HEK293 (cell line): ENCODE results near the gene CADM1.

Experiments used
- CTCF ChIP-seq: fragments of 450-650 bp; formaldehyde crosslinking; IDR thresholded peaks from 2 replicates; pipeline ENCODE4 v1.5.1; 2016; ENCODE audit warnings: missing biosample characterization, missing genetic modification characterization
- HOXC10 ChIP-seq: sonication (generic); formaldehyde crosslinking; IDR thresholded peaks from 2 replicates; pipeline ENCODE4 v1.8.1; 2023; ENCODE audit warnings: mild to moderate bottlenecking, missing genetic modification reagents
- ZBTB11 ChIP-seq: fragments of 450-650 bp; formaldehyde crosslinking; conservative IDR thresholded peaks from 2 replicates; pipeline ENCODE4 v1.5.1; 2016; ENCODE audit warnings: low read depth, missing biosample characterization, missing genetic modification characterization
- ZNF10 ChIP-seq: fragments of 450-650 bp; formaldehyde crosslinking; IDR thresholded peaks from 2 replicates; pipeline ENCODE4 v1.5.1; 2017; ENCODE audit warnings: missing biosample characterization, missing genetic modification characterization
- ZNF747 ChIP-seq: fragments of 450-650 bp; formaldehyde crosslinking; IDR thresholded peaks from 2 replicates; pipeline ENCODE4 v1.5.1; 2016; ENCODE audit warnings: missing biosample characterization, missing genetic modification characterization
- ZNF776 ChIP-seq: fragments of 450-650 bp; formaldehyde crosslinking; IDR thresholded peaks from 2 replicates; pipeline ENCODE4 v1.5.0; 2017; ENCODE audit warnings: missing biosample characterization, missing genetic modification characterization, borderline replicate concordance

- TF ChIP-seq ZNF10 (tag by site-specific recombination) (no peak), HOXC10 (CRISPR knock-in tag) (no peak), CTCF (tag by site-specific recombination) (no peak), ZNF747 (tag by site-specific recombination) (no peak), ZBTB11 (tag by site-specific recombination) (no peak), ZNF776 (tag by site-specific recombination) (no peak)
Observed at GRCh38 chr11:115430345-115430744, 73.9 kb downstream of the CADM1 start.
